ENCODE results near the gene KCNK1. TPM values are rescaled to one million over a fixed set of nuclear protein-coding genes. Genes with fewer than 3 reads are reported as not detected.

KCNK1 gene
- total RNA-seq: 1 to 10 TPM; 5.0 to 5.2 TPM

- POLR2A ChIA-PET: interaction anchor here (1.0 to 1.2 kb wide), 2 partner anchors 14 to 16 kb away, joined by 4 read pairs; no protein-coding TSS in a partner anchor
- H3K4me1 Mint-ChIP-seq (ENCODE audit: low read depth): peaks cover 29% of the 10 kb centered on the region
- H3K4me3 Mint-ChIP-seq: peak within 1 kb of the TSS; percentile 78
- H3K27ac Mint-ChIP-seq: peak within 1 kb of the TSS; percentile 66
- CTCF ChIA-PET: interaction anchor here (1.2 kb wide), 1 partner anchor 16 kb away, joined by 3 read pairs; no protein-coding TSS in a partner anchor
- intact Hi-C loops (cut with micrococcal nuclease): loop anchor here (1.0 to 5.0 kb wide), 4 partner anchors 14 to 657 kb away; no protein-coding TSS in a partner anchor
- H3K27me3 Mint-ChIP-seq: peaks cover 64% of the 10 kb centered on the region
- peak; percentile 50 for DNase-seq
- peaks cover 2% of the 10 kb centered on the region for H3K36me3 Mint-ChIP-seq
- H3K9me3 Mint-ChIP-seq: no peaks in the 10 kb centered on the region
These were observed at the start of gene KCNK1 for GRCh38 chr1:233613252-233614172. TSS of gene KCNK1 (plus strand) at chr1:233614106. CDS start at chr1:233614172, 66 bp downstream.

DNA sequence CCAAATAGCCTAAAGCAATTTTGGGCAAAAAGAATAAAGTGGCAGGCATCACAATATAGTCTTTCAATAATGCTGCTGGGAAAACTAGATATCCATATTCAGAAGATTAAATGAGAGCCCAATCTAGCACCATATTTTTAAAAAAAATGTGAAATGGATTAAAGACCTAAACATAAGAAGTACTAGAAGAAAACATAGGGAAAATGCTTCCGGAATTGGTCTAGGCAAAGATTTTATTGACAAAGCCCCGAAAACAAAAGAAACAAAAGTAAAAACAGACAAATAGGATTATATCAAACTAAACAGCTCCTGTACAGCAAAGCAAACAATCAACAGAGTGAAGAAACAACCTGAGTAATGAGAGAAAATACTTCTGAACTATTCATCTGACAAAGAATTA lies 48.6 kb upstream of the KCNK1 start:
- no peak overlapping the region for H3K4me3 Mint-ChIP-seq
- H3K27ac Mint-ChIP-seq: no peak overlapping the region
- H3K9me3 Mint-ChIP-seq: peaks cover 25% of the 10 kb centered on the region
- H3K4me1 Mint-ChIP-seq (ENCODE audit: low read depth): no peaks in the 10 kb centered on the region
- CTCF ChIA-PET: no interaction called here
- intact Hi-C loops (cut with micrococcal nuclease): no loop called here
- POLR2A ChIA-PET: interaction anchor here (0.6 kb wide), 1 partner anchor 308 kb away, joined by 3 read pairs; no protein-coding TSS in a partner anchor
- no peak for DNase-seq
- peaks cover 3% of the 10 kb centered on the region for H3K36me3 Mint-ChIP-seq
- H3K27me3 Mint-ChIP-seq: peaks cover 4% of the 10 kb centered on the region

- intact Hi-C loops (cut with micrococcal nuclease): no loop called here
- Mint-ChIP-seq H3K9me3 (peaks cover 15% of the 10 kb centered on the region), H3K27ac (no peak overlapping the region), H3K4me3 (no peak overlapping the region), H3K36me3 (peaks cover 3% of the 10 kb centered on the region), H3K4me1 (ENCODE audit: low read depth) (no peaks in the 10 kb centered on the region), H3K27me3 (peaks cover 6% of the 10 kb centered on the region)
- no peak for DNase-seq
- POLR2A ChIA-PET: no interaction called here
- CTCF ChIA-PET: no interaction called here
These were observed 47.0 kb upstream of the KCNK1 start for GRCh38 chr1:233566886-233567285.

GRCh38 chr1:233569636-233570035 lies 44.3 kb upstream of the KCNK1 start:
- DNase-seq: no peak
- ChIA-PET POLR2A (no interaction called here), CTCF (no interaction called here)
- no peaks in the 10 kb centered on the region for H3K36me3 Mint-ChIP-seq
- no peak overlapping the region for H3K27ac Mint-ChIP-seq
- H3K4me1 Mint-ChIP-seq (ENCODE audit: low read depth): no peaks in the 10 kb centered on the region
- H3K9me3 Mint-ChIP-seq: peaks cover 3% of the 10 kb centered on the region
- H3K27me3 Mint-ChIP-seq: peaks cover 10% of the 10 kb centered on the region
- intact Hi-C loops (cut with micrococcal nuclease): no loop called here
- no peak overlapping the region for H3K4me3 Mint-ChIP-seq

DNA sequence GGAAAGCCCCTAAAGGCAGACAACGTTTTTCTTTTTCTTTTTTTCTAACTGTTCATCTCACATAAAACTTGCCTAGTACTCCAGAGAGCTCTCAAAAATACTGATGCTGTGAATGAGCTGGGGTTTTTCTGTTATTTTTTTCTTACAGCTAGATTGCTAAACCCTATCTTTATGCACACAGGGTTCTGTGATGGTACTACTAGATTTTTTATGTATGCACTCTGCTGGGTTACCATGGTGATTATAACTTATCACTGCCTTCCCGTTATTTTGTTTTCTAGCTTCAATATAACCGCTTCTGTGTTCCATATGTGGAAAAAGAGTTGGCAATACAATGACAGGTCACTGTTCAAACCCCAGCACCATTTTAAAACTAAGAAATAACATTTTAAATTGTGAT lies 43.7 kb upstream of the KCNK1 start:
- intact Hi-C loops (cut with micrococcal nuclease): no loop called here
- Mint-ChIP-seq H3K27me3 (peaks cover 11% of the 10 kb centered on the region), H3K27ac (no peak overlapping the region), H3K9me3 (peaks cover 3% of the 10 kb centered on the region), H3K4me3 (no peak overlapping the region), H3K4me1 (ENCODE audit: low read depth) (no peaks in the 10 kb centered on the region), H3K36me3 (no peaks in the 10 kb centered on the region)
- CTCF ChIA-PET: no interaction called here
- DNase-seq: no peak
- POLR2A ChIA-PET: no interaction called here

DNA sequence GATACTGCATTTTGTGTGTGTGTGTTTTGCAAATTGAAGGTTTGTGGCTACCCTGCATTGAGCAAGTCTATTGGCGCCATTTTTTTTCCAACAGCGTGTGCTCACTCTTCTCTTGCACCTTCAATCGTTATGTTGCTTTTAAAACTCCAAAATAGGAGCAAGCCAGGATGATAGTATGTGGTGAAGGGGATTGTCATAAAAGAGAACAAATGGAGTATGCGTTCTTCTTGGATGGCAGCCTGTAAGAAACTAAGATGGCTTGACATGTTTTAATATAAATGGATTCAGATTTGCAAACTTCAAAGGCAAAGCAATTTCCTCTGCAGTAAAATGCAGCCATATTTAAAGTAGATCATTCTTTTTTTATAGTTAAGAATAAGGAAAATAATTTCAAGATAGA lies 43.2 kb upstream of the KCNK1 start:
- Mint-ChIP-seq H3K9me3 (no peaks in the 10 kb centered on the region), H3K4me3 (no peak overlapping the region), H3K36me3 (no peaks in the 10 kb centered on the region), H3K27ac (no peak overlapping the region), H3K27me3 (peaks cover 12% of the 10 kb centered on the region), H3K4me1 (ENCODE audit: low read depth) (no peaks in the 10 kb centered on the region)
- POLR2A ChIA-PET: no interaction called here
- no peak for DNase-seq
- CTCF ChIA-PET: no interaction called here
- intact Hi-C loops (cut with micrococcal nuclease): no loop called here

- intact Hi-C loops (cut with micrococcal nuclease): no loop called here
- DNase-seq: no peak
- H3K27ac Mint-ChIP-seq: no peak overlapping the region
- H3K27me3 Mint-ChIP-seq: peaks cover 15% of the 10 kb centered on the region
- H3K4me1 Mint-ChIP-seq (ENCODE audit: low read depth): no peaks in the 10 kb centered on the region
- H3K9me3 Mint-ChIP-seq: no peaks in the 10 kb centered on the region
- H3K36me3 Mint-ChIP-seq: no peaks in the 10 kb centered on the region
- CTCF ChIA-PET: no interaction called here
- no peak overlapping the region for H3K4me3 Mint-ChIP-seq
- POLR2A ChIA-PET: no interaction called here
These were observed 41.0 kb upstream of the KCNK1 start for GRCh38 chr1:233572896-233573295.

DNA sequence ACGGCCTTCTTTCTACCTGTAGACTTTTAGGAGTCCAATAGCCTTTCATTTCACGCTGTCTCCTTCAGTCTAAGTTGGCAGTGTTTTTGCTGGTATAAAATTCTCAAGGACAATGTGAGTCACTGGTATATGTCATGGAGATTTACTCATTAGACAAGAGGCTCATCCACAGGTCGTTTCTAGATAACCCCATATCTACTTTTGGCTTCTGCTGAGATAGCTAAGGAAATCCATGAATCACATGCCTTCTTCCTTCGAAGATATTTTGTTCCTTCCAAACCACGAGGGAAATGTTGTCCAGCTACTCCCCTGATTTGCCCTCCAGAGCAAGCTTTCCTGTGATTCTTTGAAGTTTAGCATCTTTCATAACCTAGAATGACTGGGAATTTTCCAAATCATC lies 38.5 kb upstream of the KCNK1 start:
- ChIA-PET CTCF (no interaction called here), POLR2A (no interaction called here)
- DNase-seq: no peak
- H3K27me3 Mint-ChIP-seq: peaks cover 19% of the 10 kb centered on the region
- peaks cover 6% of the 10 kb centered on the region for H3K9me3 Mint-ChIP-seq
- no peak overlapping the region for H3K4me3 Mint-ChIP-seq
- H3K36me3 Mint-ChIP-seq: no peaks in the 10 kb centered on the region
- H3K4me1 Mint-ChIP-seq (ENCODE audit: low read depth): no peaks in the 10 kb centered on the region
- no peak overlapping the region for H3K27ac Mint-ChIP-seq
- intact Hi-C loops (cut with micrococcal nuclease): no loop called here

DNA sequence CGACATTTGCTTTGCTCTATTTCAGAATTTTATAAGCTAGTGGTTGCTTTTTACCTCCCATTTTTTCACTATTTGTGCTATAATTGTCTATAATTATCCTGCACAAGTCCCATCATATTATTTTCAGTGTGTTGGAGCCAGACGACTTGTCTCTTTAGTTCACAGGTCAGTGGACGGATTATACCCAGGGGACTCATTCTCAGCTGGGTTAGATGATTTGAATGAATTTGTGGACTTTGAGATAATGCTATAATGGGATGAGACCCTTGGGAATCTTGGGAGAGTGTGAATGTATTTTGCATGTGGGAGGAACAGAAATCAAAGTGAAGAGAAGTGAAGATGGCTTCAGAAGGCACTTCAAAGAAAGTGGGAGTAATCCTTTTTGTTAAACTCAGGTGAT lies 31.5 kb upstream of the KCNK1 start:
- Mint-ChIP-seq H3K27me3 (peaks cover 19% of the 10 kb centered on the region), H3K4me3 (no peak overlapping the region), H3K27ac (no peak overlapping the region), H3K36me3 (no peaks in the 10 kb centered on the region), H3K4me1 (ENCODE audit: low read depth) (no peaks in the 10 kb centered on the region), H3K9me3 (peaks cover 6% of the 10 kb centered on the region)
- intact Hi-C loops (cut with micrococcal nuclease): no loop called here
- DNase-seq: no peak
- POLR2A ChIA-PET: no interaction called here
- CTCF ChIA-PET: no interaction called here

DNA sequence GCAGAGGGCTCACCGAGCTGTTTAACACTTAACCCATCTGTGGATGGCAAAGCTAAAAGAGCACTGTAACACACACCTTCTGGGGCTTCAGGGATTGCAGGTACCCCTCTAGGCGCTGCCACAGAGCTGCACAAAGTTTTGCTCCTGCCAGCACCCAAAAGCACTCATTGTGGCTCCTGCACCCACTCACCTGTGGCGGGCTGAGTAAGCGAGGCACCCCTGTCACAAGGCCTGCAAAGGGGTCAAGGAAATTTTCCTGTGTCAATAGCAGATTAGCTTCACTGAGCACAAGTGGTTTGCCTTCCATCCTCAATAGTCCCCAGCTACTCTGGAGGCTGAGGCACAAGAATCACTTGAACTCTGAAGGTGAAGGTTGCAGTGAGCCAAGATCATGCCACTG lies 29.5 kb upstream of the KCNK1 start:
- H3K27ac Mint-ChIP-seq: no peak overlapping the region
- intact Hi-C loops (cut with micrococcal nuclease): no loop called here
- H3K27me3 Mint-ChIP-seq: peaks cover 21% of the 10 kb centered on the region
- no peaks in the 10 kb centered on the region for H3K36me3 Mint-ChIP-seq
- peaks cover 2% of the 10 kb centered on the region for H3K9me3 Mint-ChIP-seq
- POLR2A ChIA-PET: no interaction called here
- CTCF ChIA-PET: no interaction called here
- peaks cover 3% of the 10 kb centered on the region for H3K4me1 Mint-ChIP-seq (ENCODE audit: low read depth)
- no peak for DNase-seq
- no peak overlapping the region for H3K4me3 Mint-ChIP-seq

DNA sequence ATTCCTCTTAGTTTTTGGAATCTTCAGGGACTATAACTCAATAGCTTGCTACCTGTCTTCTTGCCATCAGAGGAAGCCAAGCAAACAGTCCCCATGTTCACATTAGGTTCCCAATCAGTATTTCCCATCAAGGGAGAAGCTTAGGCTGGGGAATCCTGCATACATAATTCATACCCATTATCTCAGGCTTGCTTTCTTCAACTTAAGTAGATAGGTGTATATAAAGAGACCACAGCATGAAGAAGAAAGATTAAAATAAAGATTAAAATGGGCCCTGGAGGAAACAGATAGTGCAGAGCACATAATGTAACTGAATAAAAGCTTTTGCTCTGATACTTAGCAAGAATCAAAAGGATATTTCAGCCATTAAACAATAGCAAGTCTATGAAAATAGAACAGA lies 29.0 kb upstream of the KCNK1 start:
- H3K27me3 Mint-ChIP-seq: peaks cover 19% of the 10 kb centered on the region
- no peaks in the 10 kb centered on the region for H3K9me3 Mint-ChIP-seq
- ChIA-PET POLR2A (no interaction called here), CTCF (no interaction called here)
- intact Hi-C loops (cut with micrococcal nuclease): no loop called here
- H3K4me3 Mint-ChIP-seq: no peak overlapping the region
- DNase-seq: no peak
- H3K4me1 Mint-ChIP-seq (ENCODE audit: low read depth): peaks cover 3% of the 10 kb centered on the region
- H3K36me3 Mint-ChIP-seq: no peaks in the 10 kb centered on the region
- no peak overlapping the region for H3K27ac Mint-ChIP-seq

GRCh38 chr1:233586301-233586700 lies 27.6 kb upstream of the KCNK1 start:
- no peaks in the 10 kb centered on the region for H3K36me3 Mint-ChIP-seq
- no peak overlapping the region for H3K27ac Mint-ChIP-seq
- no peaks in the 10 kb centered on the region for H3K9me3 Mint-ChIP-seq
- ChIA-PET CTCF (no interaction called here), POLR2A (no interaction called here)
- H3K4me1 Mint-ChIP-seq (ENCODE audit: low read depth): peaks cover 3% of the 10 kb centered on the region
- DNase-seq: no peak
- intact Hi-C loops (cut with micrococcal nuclease): no loop called here
- H3K4me3 Mint-ChIP-seq: no peak overlapping the region
- peaks cover 16% of the 10 kb centered on the region for H3K27me3 Mint-ChIP-seq

GRCh38 chr1:233587196-233587595 lies 26.7 kb upstream of the KCNK1 start:
- Mint-ChIP-seq H3K27ac (no peak overlapping the region), H3K4me1 (ENCODE audit: low read depth) (peaks cover 3% of the 10 kb centered on the region), H3K36me3 (no peaks in the 10 kb centered on the region), H3K27me3 (peaks cover 16% of the 10 kb centered on the region), H3K9me3 (no peaks in the 10 kb centered on the region), H3K4me3 (no peak overlapping the region)
- ChIA-PET POLR2A (no interaction called here), CTCF (no interaction called here)
- intact Hi-C loops (cut with micrococcal nuclease): no loop called here
- DNase-seq: no peak

All from activated CD4-positive, alpha-beta memory T cell treated with anti-CD3 and anti-CD28 coated beads for 36 hours (primary cell).